Stimulated activated naive CD4-positive, alpha-beta T cell treated with Interleukin-2 at 50 U/mL for 16 hours (primary cell): ENCODE data around the gene DGKG.

Experiments used
- DNase-seq: peaks from one replicate; lab custom pipeline; 2025; lab: John Stamatoyannopoulos, UW

The DGKG gene

GRCh38 chr3:186273586-186273985, 88.4 kb downstream of the DGKG start:
- no peak for DNase-seq

GRCh38 chr3:186270701-186271100, 91.3 kb downstream of the DGKG start:
- no peak for DNase-seq

GRCh38 chr3:186268616-186269448, 93.2 kb downstream of the DGKG start:
- DNase-seq: no peak

DNA sequence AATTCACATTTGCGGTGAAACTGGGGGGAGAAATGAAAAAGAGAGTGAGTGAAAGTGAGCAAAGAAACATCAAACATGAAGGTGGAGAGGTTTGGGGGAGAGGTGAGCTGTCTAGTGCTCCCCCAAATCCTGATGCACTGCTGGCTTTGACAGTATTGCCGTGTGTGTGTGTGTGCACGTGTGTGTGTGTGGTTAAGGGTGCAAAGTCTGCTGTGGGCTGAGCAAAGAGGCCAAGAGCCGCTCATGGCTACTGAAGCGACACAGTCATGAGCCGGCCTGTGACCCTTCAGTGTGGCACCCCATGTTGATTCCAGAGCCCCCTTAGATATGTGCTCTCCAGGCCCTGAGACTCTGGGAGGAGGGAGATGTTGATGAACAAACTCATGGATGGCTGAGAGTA, 94.3 kb downstream of the DGKG start:
- no peak for DNase-seq

GRCh38 chr3:186264608-186265400, 97.2 kb downstream of the DGKG start:
- DNase-seq: no peak

- DNase-seq: no peak
Observed at GRCh38 chr3:186261638-186262037, 100.4 kb downstream of the DGKG start.

DNA sequence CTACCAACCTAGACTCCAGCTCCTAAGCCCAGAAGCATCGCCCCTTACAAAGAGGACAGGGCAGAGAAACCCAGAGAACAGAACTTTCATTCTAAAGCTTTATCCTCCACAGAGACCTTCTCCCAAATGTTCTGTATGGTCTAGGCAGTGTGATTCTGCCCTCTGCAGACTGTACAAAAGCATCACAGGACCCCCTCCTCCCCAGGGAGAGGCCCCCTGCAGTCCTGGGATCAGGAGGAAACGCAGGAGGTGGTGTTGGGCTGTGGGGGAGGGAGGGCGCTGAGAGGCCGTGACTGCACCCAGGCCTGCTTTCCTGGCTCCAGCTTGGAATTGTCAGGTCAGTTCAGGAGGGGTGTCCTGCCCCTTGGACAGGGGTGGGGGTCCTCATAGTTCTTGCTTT, 101.3 kb downstream of the DGKG start:
- DNase-seq: no peak

DNA sequence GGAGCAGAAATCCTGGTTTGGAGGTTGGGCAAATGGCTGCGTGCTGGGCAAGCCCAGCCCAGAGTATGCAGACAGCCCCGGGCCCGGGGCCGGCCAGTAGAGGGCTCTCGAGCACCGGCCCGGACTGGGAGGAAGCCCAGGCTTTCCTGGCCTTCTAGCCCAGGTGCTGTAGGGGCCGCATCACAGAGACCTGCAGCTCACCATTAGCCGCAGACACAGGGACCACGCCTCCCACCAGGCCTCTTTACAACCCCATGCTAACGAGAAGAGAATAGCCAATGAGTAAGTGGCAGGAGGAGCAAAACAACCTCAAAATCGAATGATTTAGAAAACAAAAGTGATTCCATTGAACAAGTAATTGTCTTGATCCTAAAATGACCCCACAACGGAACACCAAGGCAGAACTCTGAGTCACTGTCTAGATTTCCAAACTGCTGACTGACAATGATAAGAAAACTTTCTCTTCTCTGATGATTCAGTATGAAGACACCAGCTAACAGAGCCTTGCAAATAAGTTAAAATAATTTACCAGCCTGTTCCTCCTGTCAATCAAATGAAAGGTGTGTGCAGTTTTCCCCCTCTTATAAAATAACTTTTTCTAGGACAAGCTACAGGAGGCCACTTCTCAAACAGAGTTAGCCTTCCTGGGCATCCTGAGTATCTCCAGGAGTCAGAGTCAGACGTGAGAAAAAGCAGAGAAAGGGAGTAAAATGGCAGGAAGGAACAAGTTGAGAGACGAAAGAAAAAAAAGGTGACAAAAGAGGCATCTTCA, 102.2 kb downstream of the DGKG start:
- DNase-seq: peak; percentile 57

DNA sequence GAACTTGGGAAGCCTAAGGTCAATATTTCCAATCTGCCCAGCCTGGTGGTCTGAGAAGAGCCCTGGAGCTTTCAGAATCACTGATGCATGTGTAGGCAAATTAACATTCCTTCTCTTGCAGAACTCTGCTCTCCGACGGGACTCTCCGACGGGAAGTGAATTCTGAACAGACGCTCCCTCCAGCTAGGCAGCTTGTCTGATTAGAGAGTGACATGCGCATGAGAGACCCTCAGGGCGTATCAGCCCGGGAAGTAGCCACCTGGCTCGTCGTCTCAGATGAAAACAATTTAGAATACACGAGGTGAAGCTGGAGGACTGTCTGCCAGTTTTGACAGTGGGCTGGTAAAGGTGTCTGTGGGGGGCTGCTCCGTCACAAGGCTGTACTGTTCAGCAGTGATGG, 103.1 kb downstream of the DGKG start:
- no peak for DNase-seq

GRCh38 chr3:186257866-186258265, 104.2 kb downstream of the DGKG start:
- DNase-seq: no peak

- DNase-seq: no peak
Observed at GRCh38 chr3:186255703-186256331, 106.2 kb downstream of the DGKG start.

- no peak for DNase-seq
Observed at GRCh38 chr3:186254676-186255650, 107.1 kb downstream of the DGKG start.

- no peak for DNase-seq
Observed at GRCh38 chr3:186251948-186252619, 110.0 kb downstream of the DGKG start.

- no peak for DNase-seq
Observed at GRCh38 chr3:186248850-186249249, 113.2 kb downstream of the DGKG start.

DNA sequence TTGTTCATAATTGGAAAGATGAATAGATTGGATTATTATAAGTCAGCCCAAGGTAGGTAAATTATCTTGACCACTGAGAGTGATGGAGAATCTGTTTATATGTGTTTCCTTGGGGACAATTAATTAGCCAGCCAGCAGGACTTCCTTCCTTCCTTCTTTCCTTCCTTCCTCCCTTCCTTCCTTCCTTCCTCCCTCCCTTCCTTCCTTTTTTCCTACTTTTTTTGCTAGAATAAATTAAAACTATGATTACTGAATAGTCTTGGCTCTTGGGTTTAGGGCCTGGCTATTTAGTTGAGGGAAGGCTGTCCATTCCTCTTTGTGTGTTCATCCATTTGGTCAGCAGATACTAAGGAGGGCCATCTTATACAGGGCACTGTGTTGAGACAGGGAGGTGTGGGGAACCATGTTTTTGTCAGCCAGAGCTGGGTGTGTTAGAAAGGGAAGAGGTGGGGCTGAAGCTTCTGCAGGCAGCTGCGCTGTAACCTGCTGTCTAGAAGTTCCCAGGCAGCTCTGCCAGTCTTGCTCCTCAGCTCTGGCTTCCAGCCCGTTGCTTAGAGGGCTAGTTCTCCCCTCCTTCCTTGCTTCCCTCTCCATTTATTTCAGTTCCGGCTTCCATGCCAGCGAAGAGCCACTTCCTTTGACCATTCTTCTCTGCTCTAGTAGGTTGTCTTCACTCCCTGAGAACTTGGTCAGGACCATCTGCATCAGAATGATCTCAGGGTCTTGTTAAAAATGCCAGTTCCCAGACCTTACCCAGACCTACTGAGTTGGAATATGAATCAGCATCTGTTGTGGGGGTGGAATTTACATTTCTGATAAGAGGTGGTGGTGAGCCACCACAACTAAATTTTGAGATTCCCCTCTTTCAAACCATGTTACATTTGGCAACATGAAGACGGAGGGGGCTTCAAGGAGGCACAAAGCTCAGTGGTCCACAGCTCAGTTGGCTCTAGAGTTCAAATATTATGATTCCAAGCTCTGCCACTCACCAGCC, 113.9 kb downstream of the DGKG start:
- no peak for DNase-seq

- DNase-seq: no peak
Observed at GRCh38 chr3:186246941-186247340, 115.1 kb downstream of the DGKG start.

DNA sequence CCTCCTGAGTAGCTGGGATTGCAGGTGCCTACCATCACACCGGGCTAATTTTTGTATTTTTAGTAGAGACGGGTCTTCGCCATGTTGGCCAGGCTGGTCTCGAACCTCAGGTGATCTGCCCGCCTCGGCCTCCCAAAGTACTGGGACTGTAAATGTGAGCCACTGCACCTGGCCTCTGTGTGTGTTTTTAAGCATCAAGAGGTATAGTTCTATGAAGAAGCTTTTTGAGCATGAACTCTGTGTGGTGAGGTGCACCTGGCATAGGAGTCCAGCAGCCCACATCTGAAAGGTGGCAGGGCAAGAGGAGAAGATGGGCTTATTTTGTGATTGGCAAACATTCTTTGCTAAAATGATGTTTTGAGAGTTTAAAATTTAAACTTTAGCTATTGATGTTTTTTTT, 118.0 kb downstream of the DGKG start:
- DNase-seq: no peak

DNA sequence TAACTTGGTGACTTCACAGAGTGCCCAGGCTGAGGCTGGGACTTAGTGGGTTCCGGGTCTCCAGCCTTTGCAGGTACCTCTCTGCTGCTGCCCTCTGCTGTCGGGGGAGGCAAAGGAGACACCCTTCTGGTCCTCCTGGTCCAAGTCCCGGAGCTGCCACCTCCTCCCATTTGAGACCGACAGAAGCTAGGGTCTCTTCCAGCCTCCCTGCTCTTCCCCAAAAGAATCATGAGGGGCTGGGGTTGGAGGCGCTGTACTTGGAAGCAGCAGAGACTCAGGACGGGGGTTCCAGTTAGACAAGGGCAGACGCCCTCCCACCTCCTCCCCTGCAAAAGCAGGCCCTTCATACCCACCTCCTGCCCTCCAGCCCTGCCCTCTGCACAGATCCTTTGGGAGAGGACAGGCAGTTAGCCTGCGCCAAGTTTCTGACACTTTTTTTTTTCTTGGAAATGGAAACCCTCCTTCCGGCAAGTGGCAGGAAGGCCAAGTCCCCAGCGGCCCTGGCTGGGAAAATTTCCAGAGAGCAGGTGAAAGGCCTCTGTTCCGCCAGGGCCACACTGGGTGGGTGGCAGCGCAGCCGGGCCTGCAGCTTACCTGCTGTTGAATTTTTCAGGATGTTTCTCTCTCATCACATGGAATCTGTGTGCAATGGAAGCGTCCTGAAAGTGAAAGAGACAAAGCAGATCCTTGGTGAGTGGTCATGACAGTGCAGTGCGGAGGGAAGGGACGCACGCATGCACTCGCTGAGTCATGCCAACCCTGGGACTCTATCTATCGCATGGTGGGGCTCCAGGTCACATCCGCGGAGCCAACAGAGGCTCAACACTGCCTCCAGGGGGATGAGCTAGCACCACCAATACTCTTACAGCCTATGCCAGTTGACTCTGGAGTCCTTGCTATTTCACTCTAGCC, 119.9 kb downstream of the DGKG start:
- peak; percentile 25 for DNase-seq
